Testis (tissue), 2 donors: Measurements from ENCODE around the gene CTTNBP2.

ENCODE experiments used
- CTCF ChIP-seq, 3 experiments: fragments of 450-650 bp in 2 of 3; fragments of 200-600 bp in 1 of 3; sonication (generic) in 1 of 3; IDR thresholded peaks; one replicate each; pipeline ENCODE4 v1.5.1; 2016 to 2019; ENCODE audit warnings: antibody characterized with exemption in 3 of 3, mild to moderate bottlenecking in 2 of 3, moderate library complexity in 1 of 3
- POLR2A ChIP-seq: fragments of 450-650 bp; IDR thresholded peaks from one replicate; pipeline ENCODE4 v1.6.1; 2017; ENCODE audit warnings: antibody characterized with exemption, mild to moderate bottlenecking, moderate library complexity

GRCh38 chr7:117716707-117717299 is 156.4 kb downstream of the CTTNBP2 start:
- TF ChIP-seq CTCF (IDR thresholded peaks at IDR 0.05) (no peak), POLR2A (no peak)
